ENCODE measurements around the gene CCDC61.

CCDC61 gene

DNA sequence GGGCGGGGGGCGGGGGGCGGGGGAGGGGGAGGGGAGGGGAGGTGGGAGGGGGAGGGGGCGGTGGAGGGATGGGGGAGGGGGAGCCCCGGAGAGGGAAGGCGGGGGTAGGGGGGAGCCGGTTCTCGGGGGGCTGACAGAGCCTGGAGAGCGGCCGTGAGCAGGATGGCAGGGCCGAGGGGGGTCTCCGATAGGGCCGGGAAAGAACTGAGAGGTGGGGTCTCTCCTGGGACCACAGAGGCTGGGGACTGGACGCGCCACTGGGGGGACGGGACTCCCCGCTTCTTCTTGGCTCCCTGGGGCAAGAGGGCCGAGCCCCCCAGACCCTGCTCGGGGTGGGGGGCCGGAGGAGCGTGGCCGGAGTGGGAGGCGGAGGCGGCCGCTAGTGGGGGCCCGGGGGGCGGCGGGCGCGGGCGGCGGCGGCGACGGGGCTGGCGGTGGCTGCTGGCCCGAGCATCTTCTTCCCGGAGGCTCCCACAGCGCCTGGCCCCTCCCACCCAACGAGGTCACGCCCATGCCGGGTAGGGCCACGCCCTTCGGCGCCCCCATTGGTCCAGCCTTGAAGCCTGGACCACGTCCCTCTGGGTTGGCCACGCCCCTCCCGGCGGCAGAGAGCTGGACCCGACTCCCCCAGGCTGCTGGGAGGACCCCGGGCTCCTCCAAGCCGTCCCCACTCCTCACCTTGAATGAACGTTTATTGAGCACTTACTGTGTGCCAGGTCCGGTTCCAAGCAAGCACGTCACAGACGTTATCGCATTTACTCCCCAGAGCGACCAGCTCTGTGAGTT is 21.5 kb upstream of the CCDC61 start, which contains the start of gene NOVA2:
Gene NOVA2, minus strand, starts transcription at position 313 of the 786 bp plus-strand sequence. CDS start 514 bp downstream, outside the sequence.
- DNase-seq (ENCODE audit: low read depth in 3 of 3), result peak; percentile 20 to 49 (median 43)

DNA sequence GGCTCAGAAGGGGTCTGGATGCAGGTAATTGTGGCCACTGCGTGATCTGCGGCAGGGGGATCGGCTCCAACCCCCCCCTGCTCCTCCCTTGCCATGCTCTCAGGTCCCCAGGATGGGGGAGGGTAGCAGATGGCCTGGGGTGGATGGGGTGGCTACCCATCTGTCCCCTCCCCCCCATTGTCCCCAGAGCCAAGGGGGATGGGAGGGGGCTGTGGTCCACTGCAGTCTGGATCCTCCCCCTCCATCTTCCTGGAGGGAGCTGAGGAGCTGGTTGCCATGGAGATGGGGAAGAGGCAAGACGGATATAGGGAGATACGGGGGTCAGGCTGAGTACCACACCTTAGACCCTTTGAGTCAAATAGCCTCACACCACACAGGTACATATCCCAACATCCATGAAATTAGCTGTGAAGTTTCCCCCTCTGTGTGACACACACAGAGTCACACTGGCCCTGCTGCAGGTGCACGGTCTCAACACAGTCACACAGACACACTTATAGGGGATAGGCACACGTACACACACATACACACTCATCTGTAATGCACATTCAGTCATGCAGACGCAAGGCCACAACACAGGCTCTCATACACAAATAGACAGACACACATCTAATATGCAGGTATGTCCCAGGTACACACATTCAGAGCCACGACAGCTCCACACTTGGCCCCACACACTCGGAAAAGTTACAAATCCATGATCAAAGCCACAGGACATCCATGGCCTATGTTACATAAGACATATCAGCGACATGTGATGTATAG is 19.8 kb upstream of the CCDC61 start:
- no peak for DNase-seq (ENCODE audit: low read depth in 3 of 3)

DNA sequence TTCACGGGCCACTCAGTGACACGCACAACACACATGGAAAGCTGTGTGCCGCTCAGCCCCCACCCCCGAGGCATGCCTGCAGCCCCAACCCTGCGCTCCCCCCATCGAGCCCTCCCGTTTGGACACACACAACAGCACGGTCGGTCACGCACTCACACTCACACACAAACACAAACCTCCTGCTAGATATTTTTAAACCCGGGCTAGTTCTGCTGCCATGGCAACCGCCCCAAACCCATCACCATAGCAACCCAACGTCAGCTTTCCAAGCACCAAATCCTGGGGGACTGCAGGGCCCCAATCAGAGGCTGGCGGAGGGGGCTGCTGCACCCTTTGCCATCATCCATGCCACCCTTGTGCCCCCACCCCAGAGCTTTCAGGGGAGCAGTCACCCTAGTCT is 19.1 kb upstream of the CCDC61 start:
- no peak for DNase-seq (ENCODE audit: low read depth in 3 of 3)

DNA sequence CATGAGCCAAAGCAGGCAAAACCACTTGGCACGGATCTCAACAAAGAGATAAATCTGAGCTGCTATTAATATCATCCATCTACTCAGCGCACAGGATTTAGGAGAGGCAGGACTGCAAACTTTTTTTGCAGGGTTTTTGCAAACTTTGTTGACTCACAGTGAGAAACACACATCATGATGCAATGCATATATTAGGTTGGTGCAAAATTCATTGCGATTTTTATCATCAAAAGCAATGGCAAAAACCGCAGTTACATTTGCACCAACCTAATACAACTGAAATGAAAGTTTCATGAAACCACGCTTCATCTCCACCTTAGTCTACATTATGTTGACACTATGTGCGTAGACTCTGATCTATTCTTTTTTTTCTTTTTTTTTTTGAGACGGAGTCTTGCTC is 17.1 kb upstream of the CCDC61 start:
- no peak for DNase-seq (ENCODE audit: low read depth in 3 of 3)

DNA sequence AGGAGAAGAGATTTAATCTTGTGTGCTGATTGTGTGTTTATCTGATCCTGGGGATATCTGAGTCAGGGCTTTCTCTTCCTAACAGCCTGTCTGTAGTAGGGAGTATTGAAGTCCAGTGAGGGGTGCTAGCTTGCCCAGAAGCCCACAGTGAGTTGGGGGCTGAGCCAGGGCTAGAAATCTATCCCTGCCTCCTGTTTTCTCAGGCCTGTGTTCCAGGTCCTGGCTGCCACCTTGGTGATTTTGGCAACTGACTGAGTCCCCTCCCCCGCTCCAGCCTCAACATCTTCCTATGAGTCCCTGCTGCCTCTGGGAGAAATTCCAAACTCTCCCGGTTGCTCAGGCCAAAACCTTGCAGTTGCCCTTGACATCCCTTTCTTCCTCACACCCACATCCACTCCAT is 13.9 kb upstream of the CCDC61 start:
- no peak for DNase-seq (ENCODE audit: low read depth in 3 of 3)

DNA sequence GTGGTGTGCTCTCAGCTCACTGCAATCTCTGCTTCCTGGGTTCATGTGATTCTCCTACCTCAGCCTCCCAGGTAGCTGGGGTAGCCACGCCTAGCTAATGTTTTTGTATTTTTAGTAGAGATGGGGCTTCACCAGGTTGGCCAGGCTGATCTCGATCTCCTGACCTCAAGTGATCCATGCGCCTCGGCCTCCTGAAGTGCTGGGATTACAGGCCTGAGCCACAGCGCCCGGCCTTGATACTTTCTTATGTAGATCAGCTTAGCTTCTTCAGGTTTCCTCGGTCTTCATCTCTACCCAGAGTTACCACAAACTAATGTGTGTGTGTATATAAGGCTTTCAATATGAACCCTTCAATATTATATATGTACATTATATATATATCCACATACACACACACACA is 9.9 kb upstream of the CCDC61 start:
- DNase-seq (ENCODE audit: low read depth in 3 of 3), result no peak

DNA sequence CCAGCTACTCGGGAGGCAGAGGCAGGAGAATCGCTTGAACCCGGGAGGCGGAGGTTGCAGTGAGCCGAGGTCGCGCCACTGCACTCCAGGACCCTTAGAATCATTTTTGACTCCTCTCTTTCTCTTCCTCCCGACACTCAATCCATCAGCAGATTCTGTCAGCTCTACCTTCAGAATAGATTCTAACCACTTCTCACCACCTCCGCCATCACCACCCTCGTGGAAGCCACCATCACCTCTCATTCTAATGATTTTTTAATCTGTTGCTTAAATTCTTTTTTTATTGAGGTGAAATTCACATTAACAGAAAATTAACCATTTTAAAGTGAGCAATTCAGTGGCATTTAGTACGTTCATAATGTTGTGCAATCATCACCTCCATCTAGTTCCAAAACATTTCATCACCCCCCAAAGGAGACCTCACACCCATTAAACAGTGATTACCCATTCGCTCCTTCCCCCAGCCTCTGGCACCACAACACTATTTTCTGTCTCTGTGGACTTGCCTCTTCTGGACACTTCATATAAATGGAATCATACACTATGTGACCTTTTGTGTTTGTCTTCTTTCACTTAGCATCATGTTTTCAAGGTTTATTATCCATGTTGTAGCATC is 5.0 kb upstream of the CCDC61 start:
- DNase-seq (ENCODE audit: low read depth in 3 of 3), result no peak

DNA sequence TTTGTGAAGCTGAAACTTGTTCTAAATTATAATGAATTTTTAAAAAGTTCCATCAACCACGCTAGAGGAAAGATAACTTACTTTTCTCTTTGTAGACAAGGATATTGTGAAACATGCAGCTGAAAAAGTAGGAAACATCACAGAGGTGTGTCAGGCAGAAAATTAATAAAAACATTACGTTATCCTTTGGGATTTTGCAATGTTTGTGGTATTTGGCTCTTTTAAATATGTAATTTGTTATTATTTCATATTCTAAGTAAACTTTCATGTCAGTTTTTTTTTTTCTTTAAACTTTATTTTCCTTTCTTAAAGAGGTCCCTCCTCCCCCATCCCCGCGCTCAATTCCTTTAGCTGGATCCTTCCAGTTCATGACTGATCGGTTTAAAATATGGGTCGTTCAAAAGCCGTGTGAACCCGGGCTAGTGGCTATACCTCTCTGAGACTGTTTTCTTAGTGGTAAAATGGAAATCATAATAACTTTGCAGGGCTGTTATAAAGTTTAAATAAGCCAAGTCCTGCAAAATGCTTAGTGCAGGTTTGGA is 740 bp upstream of the CCDC61 start:
- no peak for DNase-seq (ENCODE audit: low read depth in 3 of 3)

DNA sequence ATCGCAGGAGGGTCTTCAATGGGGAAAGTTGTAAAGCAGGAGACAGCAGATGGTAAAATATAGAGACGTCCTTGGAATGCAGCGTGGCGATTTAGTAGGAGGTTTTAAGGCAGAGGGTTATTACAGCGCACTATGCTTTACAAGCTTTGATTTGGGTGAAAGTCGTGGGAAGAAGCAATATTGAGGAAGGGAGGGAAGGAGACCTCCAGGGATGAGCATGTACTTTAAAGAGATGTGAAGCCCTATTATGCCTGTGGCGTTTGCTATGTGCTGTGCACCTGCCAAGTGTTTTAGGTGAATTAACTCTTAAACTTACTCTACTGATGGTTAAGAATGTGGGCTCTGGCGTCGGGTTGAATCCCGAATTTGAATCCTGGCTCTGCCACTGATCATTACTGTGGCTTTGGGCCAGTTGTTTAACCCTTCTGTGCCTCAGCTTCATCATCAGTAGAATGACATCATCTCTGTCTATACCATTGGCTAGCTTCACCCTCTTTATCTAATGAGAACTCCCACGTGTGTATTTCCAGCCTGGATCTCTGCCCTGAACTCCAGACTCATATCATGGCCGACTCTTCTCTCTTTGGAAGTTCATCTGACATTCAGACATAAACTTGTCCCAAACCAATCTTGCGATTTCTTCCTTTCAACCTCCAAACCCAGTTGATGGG is 583 bp downstream of the CCDC61 start:
- no peak for DNase-seq (ENCODE audit: low read depth in 3 of 3)

DNA sequence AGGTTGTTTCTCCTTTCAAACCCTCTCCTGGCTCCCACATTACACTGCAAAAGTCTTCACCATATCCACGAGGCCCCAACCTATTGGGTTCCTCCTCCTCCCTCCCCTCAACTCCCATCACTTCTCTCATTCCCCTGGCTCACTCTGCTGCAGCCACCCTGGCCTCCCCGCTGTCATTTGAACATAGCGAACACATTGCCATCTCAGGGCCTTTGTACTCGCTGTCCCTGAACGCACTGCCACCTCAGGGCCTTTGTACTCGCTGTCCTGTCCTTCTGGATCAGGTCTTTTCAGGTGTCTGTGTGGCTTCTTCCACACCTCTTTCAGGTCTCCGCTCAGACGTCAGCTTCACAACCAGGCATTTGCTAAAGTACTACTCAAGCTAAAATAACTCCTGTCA is 1.7 kb downstream of the CCDC61 start:
- DNase-seq (ENCODE audit: low read depth in 3 of 3), result no peak

DNA sequence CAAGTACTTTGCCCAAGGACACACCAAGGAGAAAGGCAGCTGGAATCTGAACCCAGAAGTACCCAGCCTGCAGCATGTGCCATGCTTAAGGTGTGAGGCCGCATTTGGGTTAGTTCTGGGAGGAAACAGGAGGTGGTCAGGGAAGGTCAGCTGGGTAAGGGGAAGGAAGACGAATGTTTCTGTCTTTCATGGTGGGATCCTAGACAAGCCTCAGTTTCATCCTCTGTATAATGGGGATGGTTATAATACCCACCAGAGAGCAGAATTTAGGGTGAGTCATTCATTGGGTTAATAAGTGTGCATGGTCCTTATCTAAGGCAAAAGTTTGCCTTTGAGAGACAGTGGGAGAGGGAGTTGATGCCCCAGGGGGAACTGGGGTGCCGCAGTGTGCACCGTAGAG is 3.6 kb downstream of the CCDC61 start:
- DNase-seq (ENCODE audit: low read depth in 3 of 3), result no peak

DNA sequence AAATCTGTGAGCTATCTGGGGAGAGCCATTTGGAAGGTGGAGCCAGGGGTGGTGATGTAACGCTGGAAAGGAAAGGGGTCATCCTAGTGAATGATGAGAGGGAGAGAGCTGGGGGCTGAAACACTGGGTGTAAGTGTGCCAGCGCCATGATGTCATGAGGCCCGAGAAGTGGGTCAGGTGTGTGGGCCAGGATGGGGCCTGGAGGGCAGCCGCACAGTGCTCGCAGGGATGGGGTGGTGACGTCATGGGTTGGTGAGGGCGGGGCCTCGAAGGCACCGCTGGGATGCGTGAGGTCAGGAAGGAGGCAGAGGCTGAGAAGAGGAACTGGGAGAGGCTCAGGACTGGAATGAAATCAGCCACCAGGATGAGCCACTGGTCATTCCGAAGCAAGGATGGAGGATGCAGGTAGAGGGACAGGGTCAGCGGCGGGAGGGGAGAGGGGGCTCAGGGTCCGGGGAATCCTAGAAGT is 4.4 kb downstream of the CCDC61 start:
- no peak for DNase-seq (ENCODE audit: low read depth in 3 of 3)

DNA sequence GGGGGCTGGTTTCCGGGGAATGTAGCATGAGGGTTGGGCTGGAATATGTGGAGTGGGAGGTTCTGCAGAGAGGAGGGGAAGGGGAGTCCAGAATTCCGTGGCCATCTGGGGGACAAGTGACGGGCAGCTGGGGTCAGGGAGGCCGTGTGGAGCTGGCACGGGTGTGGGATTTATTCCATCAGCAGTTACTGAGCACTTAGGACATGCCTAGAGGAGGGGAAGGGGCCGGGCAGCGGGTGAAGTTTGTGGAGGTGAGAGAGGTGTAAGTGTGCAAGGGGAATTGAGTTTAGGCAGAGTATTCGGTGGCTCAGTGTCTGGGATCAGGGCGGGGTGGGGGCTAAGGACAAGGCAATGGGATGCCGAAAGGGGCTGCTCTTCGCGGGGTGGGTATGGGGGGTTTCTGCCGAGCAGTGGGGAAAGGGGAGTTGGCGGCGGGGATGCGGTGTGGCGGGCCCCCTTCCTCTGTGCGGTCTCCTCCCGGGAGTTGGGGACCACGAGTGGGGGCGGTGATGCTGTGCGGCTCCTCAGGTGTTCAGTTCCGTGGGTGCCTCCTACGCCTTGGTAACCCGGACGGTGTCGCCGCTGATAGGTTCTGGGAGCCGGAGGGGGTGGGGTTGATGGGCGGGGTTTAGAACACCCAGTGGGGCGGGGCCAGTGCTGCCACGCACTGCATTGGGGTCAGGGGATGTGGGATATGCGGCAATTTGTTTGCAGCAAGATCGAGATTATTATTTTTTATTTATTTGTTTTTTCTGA is 5.4 kb downstream of the CCDC61 start:
- DNase-seq (ENCODE audit: low read depth in 3 of 3), result peak in 2 of 3 donors; percentile 26 to 66

DNA sequence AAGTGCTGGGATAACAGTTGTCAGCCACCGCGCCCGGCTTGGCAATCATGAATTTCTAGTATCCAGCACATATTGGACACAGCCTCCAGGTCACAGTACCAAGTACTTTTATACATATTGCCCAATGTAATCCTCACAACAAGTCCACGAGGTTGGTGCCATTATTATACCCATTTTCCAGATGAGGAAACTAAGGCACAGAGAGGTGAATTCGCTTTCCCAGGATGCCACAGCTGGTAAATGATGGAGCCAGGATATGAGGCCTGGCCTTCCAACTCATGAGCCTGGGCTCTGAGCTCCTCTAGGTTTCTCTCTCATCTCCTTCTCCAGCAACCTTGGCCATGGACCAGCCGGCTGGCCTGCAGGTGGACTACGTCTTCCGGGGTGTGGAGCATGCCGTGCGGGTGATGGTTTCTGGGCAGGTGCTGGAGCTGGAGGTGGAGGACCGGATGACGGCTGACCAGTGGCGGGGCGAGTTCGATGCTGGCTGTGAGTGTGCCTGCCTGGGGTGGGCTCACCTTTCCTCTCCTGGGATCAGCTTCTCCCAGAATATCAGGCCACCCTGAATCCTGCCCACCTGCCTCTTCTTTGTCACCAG is 7.5 kb downstream of the CCDC61 start:
- DNase-seq (ENCODE audit: low read depth in 3 of 3), result no peak

DNA sequence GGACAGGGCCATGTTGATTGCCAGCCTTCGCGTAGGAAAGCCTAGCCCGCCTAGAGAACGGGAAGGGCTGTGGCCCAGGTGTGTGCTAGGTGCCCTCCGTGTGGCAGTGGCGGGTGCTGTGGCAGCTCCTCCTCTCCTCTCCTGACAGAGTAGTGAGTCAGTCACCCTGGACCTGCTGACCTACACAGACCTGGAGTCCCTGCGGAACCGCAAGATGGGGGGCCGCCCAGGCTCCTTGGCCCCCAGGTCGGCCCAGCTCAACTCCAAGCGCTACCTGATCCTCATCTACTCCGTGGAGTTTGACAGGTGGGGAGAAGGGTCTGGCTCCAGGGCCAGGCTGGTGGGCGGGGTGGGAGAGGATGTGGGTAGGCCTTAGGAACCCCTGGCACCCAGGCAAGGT is 11.1 kb downstream of the CCDC61 start:
- DNase-seq (ENCODE audit: low read depth in 3 of 3), result no peak

DNA sequence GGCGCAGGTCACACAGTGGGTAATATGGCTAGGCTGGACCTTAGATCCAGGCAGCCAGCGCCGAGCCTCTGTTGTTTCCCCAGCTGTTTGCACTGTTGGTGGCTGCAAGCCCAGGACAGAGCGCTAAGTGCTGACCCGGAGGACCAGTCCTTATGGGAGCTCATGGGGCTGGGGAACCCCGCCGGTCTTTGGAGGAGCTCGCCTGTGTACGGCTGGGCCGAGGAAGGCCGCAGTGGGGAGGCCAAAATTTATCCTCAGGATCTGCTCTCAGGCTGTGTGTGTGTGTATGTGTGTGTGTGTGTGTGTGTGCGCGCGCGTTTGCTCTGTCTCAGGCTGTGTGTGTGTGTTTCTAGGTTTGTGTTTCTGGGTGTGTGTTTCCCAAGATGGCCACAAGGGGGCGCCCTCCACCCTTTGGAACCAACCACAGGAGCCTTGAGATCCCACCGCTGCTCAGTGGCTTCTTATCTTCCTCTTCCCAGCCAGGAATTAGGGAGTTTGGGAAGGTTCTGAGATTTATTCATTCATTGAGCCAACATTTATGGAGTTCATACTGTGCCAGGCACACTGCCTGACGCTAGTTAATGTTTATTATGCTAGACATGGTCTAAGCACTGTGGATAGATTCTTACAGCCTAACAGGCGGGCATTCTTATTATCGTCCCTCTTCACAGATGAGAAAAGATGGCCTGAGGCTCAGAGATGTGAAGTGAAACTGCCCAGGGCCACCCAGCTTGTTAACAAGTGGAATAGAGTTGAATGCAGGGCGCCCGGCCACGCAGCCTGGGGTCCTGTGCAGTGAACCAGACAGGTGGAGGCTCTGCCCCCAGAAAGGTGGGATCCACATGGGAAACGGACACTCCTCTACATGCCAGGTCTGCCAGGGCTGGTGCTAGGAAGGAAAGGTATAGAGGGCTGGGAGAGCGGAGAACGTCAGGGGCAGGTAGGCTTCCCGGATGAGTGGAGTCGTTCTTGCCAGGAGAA is 14.6 kb downstream of the CCDC61 start:
- DNase-seq (ENCODE audit: low read depth in 3 of 3), result peak; percentile 14 to 49 (median 30)

DNA sequence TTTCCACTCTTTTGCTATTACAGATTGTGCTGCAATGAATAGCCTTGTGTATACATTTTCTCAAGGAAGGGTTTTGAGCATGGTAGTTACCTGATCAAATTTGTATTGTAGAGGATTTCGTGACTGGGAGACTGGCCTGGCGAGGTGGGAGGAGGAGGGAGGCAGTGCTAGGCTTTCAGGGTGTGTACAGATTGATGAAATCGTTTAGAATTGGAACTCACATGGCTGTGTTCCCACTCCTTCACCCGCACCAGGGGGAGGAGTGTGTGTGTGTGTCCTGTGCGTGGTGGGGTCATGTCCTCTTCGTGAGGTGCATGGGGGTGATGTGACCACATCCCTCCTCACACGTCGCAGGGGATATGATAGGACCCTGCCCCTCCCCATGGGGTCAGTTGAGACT is 19.3 kb downstream of the CCDC61 start:
- DNase-seq (ENCODE audit: low read depth in 3 of 3), result no peak

DNA sequence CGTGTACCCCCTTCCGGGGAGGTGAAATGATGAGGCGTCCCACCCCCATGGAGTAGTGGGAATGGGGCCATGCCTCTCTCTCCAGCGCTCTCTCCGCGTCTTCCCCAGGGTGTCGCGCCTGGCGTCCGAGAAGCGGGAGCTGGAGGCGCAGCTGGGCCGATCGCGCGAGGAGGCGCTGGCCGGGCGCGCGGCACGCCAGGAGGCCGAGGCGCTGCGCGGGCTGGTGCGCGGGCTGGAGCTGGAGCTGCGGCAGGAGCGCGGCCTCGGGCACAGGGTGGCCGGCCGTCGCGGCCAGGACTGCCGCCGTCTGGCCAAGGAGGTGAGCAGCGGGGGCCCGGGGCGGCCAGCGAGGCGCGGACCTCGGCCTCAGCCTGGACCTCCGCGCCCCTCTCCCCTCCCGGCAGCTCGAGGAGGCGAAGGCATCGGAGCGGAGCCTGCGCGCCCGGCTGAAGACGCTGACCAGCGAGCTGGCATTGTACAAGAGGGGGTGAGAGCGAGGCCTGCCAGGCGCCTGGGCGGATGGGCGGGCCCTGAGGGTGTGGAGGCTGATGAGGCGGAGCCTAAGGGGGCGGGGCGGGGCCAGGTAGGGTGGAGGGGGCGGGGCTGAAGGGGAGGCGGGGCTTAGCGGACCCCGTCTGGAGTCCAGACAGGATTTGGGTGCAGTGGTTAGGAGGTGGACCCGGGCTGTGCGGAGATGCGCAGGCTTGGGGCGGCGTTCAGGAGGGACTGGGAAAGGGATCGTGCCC is 19.8 kb downstream of the CCDC61 start:
- DNase-seq (ENCODE audit: low read depth in 3 of 3), result peak in 2 of 3 donors; percentile 36 to 79
